ENCODE results near the gene TSC22D3.
A peak's percentile ranks its signal among the peaks of the same experiment; 100 is the strongest.
"Not testable (repeated sequence)": the region's sequence is repeated elsewhere in the genome, so short reads cannot be mapped to it uniquely, and the experiment has no call there.

TSC22D3 gene

GRCh38 chrX:107712231-107713202 is 63.1 kb downstream of the TSC22D3 start:
- no peak for FAIRE-seq

- FAIRE-seq = no peak
Observed at GRCh38 chrX:107711521-107712181, 63.9 kb downstream of the TSC22D3 start.

- peak; percentile 95 for FAIRE-seq
Observed at GRCh38 chrX:107710617-107711391, 64.8 kb downstream of the TSC22D3 start.

GRCh38 chrX:107709266-107709806 is 66.3 kb downstream of the TSC22D3 start:
- FAIRE-seq = no peak

GRCh38 chrX:107708762-107709161 is 66.8 kb downstream of the TSC22D3 start:
- no peak for FAIRE-seq

- no peak for FAIRE-seq
Observed at GRCh38 chrX:107707866-107708265, 67.7 kb downstream of the TSC22D3 start.

GRCh38 chrX:107706309-107706708 is 69.3 kb downstream of the TSC22D3 start:
- no peak for FAIRE-seq

- FAIRE-seq = no peak
Observed at GRCh38 chrX:107704587-107704986, 71.0 kb downstream of the TSC22D3 start.

- FAIRE-seq = no peak
Observed at GRCh38 chrX:107704181-107704580, 71.4 kb downstream of the TSC22D3 start.

GRCh38 chrX:107701493-107702121 is 74.0 kb downstream of the TSC22D3 start:
- FAIRE-seq = no peak

- FAIRE-seq = no peak
Observed at GRCh38 chrX:107700790-107701189, 74.8 kb downstream of the TSC22D3 start.

- peak; percentile 66 for FAIRE-seq
Observed at GRCh38 chrX:107700317-107700774, 75.2 kb downstream of the TSC22D3 start.

- no peak for FAIRE-seq
Observed at GRCh38 chrX:107699616-107700015, 76.0 kb downstream of the TSC22D3 start.

GRCh38 chrX:107691024-107691448 is 84.6 kb downstream of the TSC22D3 start:
- no peak for FAIRE-seq

GRCh38 chrX:107687445-107687844 is 88.1 kb downstream of the TSC22D3 start:
- FAIRE-seq = no peak

GRCh38 chrX:107686792-107687191 is 88.8 kb downstream of the TSC22D3 start:
- FAIRE-seq = no peak

- no peak for FAIRE-seq
Observed at GRCh38 chrX:107686026-107686425, 89.6 kb downstream of the TSC22D3 start.

GRCh38 chrX:107685586-107685985 is 90.0 kb downstream of the TSC22D3 start:
- not testable (repeated sequence) for FAIRE-seq

GRCh38 chrX:107684956-107685385 is 90.6 kb downstream of the TSC22D3 start:
- no peak for FAIRE-seq

GRCh38 chrX:107683931-107684330 is 91.7 kb downstream of the TSC22D3 start:
- FAIRE-seq = no peak

- FAIRE-seq = no peak
Observed at GRCh38 chrX:107683124-107683895, 92.3 kb downstream of the TSC22D3 start.

Measured in colon (tissue), 2 donors.